Stimulated activated naive B cell treated with anti-CD40 and anti-IgM and Interleukin-4, amounts not matched to agents 10 μg/mL and 1 μg/mL and 100 μg/mL, for 72 hours (primary cell): ENCODE data around the gene ELAC2.

Experiments used
- ATAC-seq, 2 donors: fragments of 150-1000 bp; cut with Tn5 transposase; replicated peaks; 2 replicates each; pipeline ENCODE4 v1.10.0; 2021; ENCODE audit warnings: moderate library complexity in 1 of 2
- DNase-seq: peaks from one replicate; pipeline ENCODE4 v3.0.0; 2021
- H3K27ac Mint-ChIP-seq: one replicate; pipeline ENCODE4 v1.8.0; 2022; ENCODE audit warnings: mild to moderate bottlenecking, mixed read lengths
- H3K27me3 Mint-ChIP-seq, 2 donors: one replicate each; pipeline ENCODE4 v1.8.0; 2022; ENCODE audit warnings: mixed read lengths in 2 of 2
- H3K36me3 Mint-ChIP-seq, 2 donors: one replicate each; pipeline ENCODE4 v1.8.0; 2022; ENCODE audit warnings: mixed read lengths in 2 of 2, mild to moderate bottlenecking in 1 of 2
- H3K4me1 Mint-ChIP-seq, 2 donors: one replicate each; pipeline ENCODE4 v1.8.0; 2022; ENCODE audit warnings: mixed read lengths in 2 of 2, mild to moderate bottlenecking in 1 of 2
- H3K4me3 Mint-ChIP-seq, 2 donors: one replicate each; pipeline ENCODE4 v1.8.0; 2022; ENCODE audit warnings: mild to moderate bottlenecking in 2 of 2, mixed read lengths in 2 of 2, moderate library complexity in 1 of 2
- H3K9me3 Mint-ChIP-seq, 2 donors: one replicate each; pipeline ENCODE4 v1.8.0; 2022; ENCODE audit warnings: mixed read lengths in 2 of 2, mild to moderate bottlenecking in 1 of 2

ELAC2 gene

GRCh38 chr17:13030459-13031300, 12.9 kb upstream of the ELAC2 start:
- H3K36me3 Mint-ChIP-seq, result no peaks in the 10 kb centered on the region
- no peak overlapping the region for H3K4me3 Mint-ChIP-seq
- ATAC-seq (no peak), DNase-seq (peak; percentile 18)
- H3K9me3 Mint-ChIP-seq, result peaks cover 2 to 10% of the 10 kb centered on the region in 2 donors
- H3K27ac Mint-ChIP-seq, result no peak overlapping the region
- peaks cover 2 to 7% of the 10 kb centered on the region in 2 donors for H3K4me1 Mint-ChIP-seq
- H3K27me3 Mint-ChIP-seq, result peaks cover 25 to 36% of the 10 kb centered on the region in 2 donors

- peaks cover 5 to 11% of the 10 kb centered on the region in 2 donors for H3K4me1 Mint-ChIP-seq
- DNase-seq, result no peak
- no peak overlapping the region for H3K4me3 Mint-ChIP-seq
- H3K27ac Mint-ChIP-seq, result no peak overlapping the region
- H3K36me3 Mint-ChIP-seq, result no peaks in the 10 kb centered on the region
- H3K9me3 Mint-ChIP-seq, result peaks cover 2 to 6% of the 10 kb centered on the region in 2 donors
- ATAC-seq, result no peak
- peaks cover 28 to 32% of the 10 kb centered on the region in 2 donors for H3K27me3 Mint-ChIP-seq
These were observed 12.2 kb upstream of the ELAC2 start for GRCh38 chr17:13030056-13030455.

- H3K36me3 Mint-ChIP-seq, result no peaks in the 10 kb centered on the region
- H3K4me1 Mint-ChIP-seq, result peaks cover 11 to 18% of the 10 kb centered on the region in 2 donors
- H3K4me3 Mint-ChIP-seq, result no peak overlapping the region
These were observed 11.5 kb upstream of the ELAC2 start for GRCh38 chr17:13029340-13029739.

GRCh38 chr17:13027246-13027645, 9.4 kb upstream of the ELAC2 start:
- no peak for DNase-seq
- Mint-ChIP-seq H3K4me3 (no peak overlapping the region), H3K36me3 (no peaks in the 10 kb centered on the region), H3K27me3 (peaks cover 21 to 41% of the 10 kb centered on the region in 2 donors), H3K27ac (no peak overlapping the region), H3K9me3 (peaks cover 0 to 3% of the 10 kb centered on the region in 2 donors), H3K4me1 (peaks cover 14 to 21% of the 10 kb centered on the region in 2 donors)
- no peak for ATAC-seq

More at GRCh38 chr17:13029340-13029739, 11.5 kb upstream of the ELAC2 start:
- H3K27me3 Mint-ChIP-seq, result peaks cover 23 to 29% of the 10 kb centered on the region in 2 donors
- H3K27ac Mint-ChIP-seq, result no peak overlapping the region
- DNase-seq (no peak), ATAC-seq (no peak)
- H3K9me3 Mint-ChIP-seq, result peaks cover under 1 to 3% of the 10 kb centered on the region in 2 donors

GRCh38 chr17:13025687-13026086, 7.9 kb upstream of the ELAC2 start:
- Mint-ChIP-seq H3K27ac (no peak overlapping the region), H3K4me1 (peaks cover 14 to 21% of the 10 kb centered on the region in 2 donors), H3K36me3 (no peaks in the 10 kb centered on the region), H3K9me3 (peaks cover 0 to 3% of the 10 kb centered on the region in 2 donors), H3K4me3 (no peak overlapping the region), H3K27me3 (peaks cover 21 to 41% of the 10 kb centered on the region in 2 donors)
- ATAC-seq (no peak), DNase-seq (no peak)

GRCh38 chr17:13025258-13025627, 7.4 kb upstream of the ELAC2 start:
- Mint-ChIP-seq H3K9me3 (peaks cover 0 to 3% of the 10 kb centered on the region in 2 donors), H3K36me3 (no peaks in the 10 kb centered on the region), H3K27ac (no peak overlapping the region), H3K4me3 (no peak overlapping the region), H3K4me1 (peaks cover 14 to 21% of the 10 kb centered on the region in 2 donors), H3K27me3 (peaks cover 19 to 41% of the 10 kb centered on the region in 2 donors)
- ATAC-seq, result no peak
- DNase-seq, result no peak

- peak; percentile 55 for DNase-seq
- Mint-ChIP-seq H3K27ac (no peak overlapping the region), H3K4me1 (peaks cover 14 to 21% of the 10 kb centered on the region in 2 donors), H3K36me3 (no peaks in the 10 kb centered on the region), H3K27me3 (peaks cover 18 to 38% of the 10 kb centered on the region in 2 donors), H3K4me3 (peak overlapping the region in 1 of 2 donors; percentile 11), H3K9me3 (peaks cover 0 to 3% of the 10 kb centered on the region in 2 donors)
- peak; percentile 76 to 86 for ATAC-seq
These were observed 6.9 kb upstream of the ELAC2 start for GRCh38 chr17:13024526-13025257.

GRCh38 chr17:13024016-13024415, 6.2 kb upstream of the ELAC2 start:
- peak in 1 of 2 donors; percentile 34 for ATAC-seq
- H3K4me1 Mint-ChIP-seq, result peaks cover 14 to 21% of the 10 kb centered on the region in 2 donors
- DNase-seq, result no peak
- H3K27me3 Mint-ChIP-seq, result peaks cover 18 to 35% of the 10 kb centered on the region in 2 donors
- no peak overlapping the region for H3K27ac Mint-ChIP-seq
- no peaks in the 10 kb centered on the region for H3K36me3 Mint-ChIP-seq
- peaks cover 0 to 3% of the 10 kb centered on the region in 2 donors for H3K9me3 Mint-ChIP-seq
- no peak overlapping the region for H3K4me3 Mint-ChIP-seq

GRCh38 chr17:13016881-13017654, 759 bp downstream of the ELAC2 start:
- Mint-ChIP-seq H3K36me3 (peaks cover 21 to 30% of the 10 kb centered on the region in 2 donors), H3K4me1 (peaks cover 15 to 21% of the 10 kb centered on the region in 2 donors), H3K27me3 (no peaks in the 10 kb centered on the region), H3K4me3 (peak overlapping the region; percentile 97 to 99), H3K9me3 (no peaks in the 10 kb centered on the region), H3K27ac (peak overlapping the region; percentile 96)
- ATAC-seq, result peak; percentile 24 to 26
- no peak for DNase-seq

GRCh38 chr17:13014801-13015200, 3.0 kb downstream of the ELAC2 start:
- Mint-ChIP-seq H3K4me3 (no peak overlapping the region), H3K27ac (no peak overlapping the region), H3K9me3 (no peaks in the 10 kb centered on the region), H3K4me1 (peaks cover 15 to 21% of the 10 kb centered on the region in 2 donors), H3K27me3 (no peaks in the 10 kb centered on the region), H3K36me3 (peaks cover 30 to 44% of the 10 kb centered on the region in 2 donors)
- ATAC-seq, result no peak
- no peak for DNase-seq

GRCh38 chr17:13010959-13011358, 6.9 kb downstream of the ELAC2 start:
- Mint-ChIP-seq H3K4me3 (no peak overlapping the region), H3K4me1 (peaks cover 10 to 11% of the 10 kb centered on the region in 2 donors), H3K27me3 (no peaks in the 10 kb centered on the region), H3K36me3 (peaks cover 43 to 49% of the 10 kb centered on the region in 2 donors), H3K9me3 (no peaks in the 10 kb centered on the region), H3K27ac (no peak overlapping the region)
- ATAC-seq (no peak), DNase-seq (no peak)

GRCh38 chr17:13008461-13008860, 9.4 kb downstream of the ELAC2 start:
- Mint-ChIP-seq H3K4me1 (peaks cover 0 to 5% of the 10 kb centered on the region in 2 donors), H3K27ac (no peak overlapping the region), H3K27me3 (no peaks in the 10 kb centered on the region), H3K4me3 (no peak overlapping the region), H3K9me3 (no peaks in the 10 kb centered on the region), H3K36me3 (peaks cover 46 to 48% of the 10 kb centered on the region in 2 donors)
- ATAC-seq (no peak), DNase-seq (no peak)

GRCh38 chr17:13005530-13005929, 12.3 kb downstream of the ELAC2 start:
- ATAC-seq (no peak), DNase-seq (no peak)
- H3K9me3 Mint-ChIP-seq, result no peaks in the 10 kb centered on the region
- H3K4me1 Mint-ChIP-seq, result peaks cover 0 to 5% of the 10 kb centered on the region in 2 donors
- peaks cover 33 to 34% of the 10 kb centered on the region in 2 donors for H3K36me3 Mint-ChIP-seq
- no peaks in the 10 kb centered on the region for H3K27me3 Mint-ChIP-seq
- no peak overlapping the region for H3K4me3 Mint-ChIP-seq
- H3K27ac Mint-ChIP-seq, result no peak overlapping the region

- no peak for DNase-seq
- ATAC-seq, result no peak
- no peak overlapping the region for H3K27ac Mint-ChIP-seq
- peaks cover 25 to 33% of the 10 kb centered on the region in 2 donors for H3K36me3 Mint-ChIP-seq
- H3K4me1 Mint-ChIP-seq, result peaks cover 0 to 5% of the 10 kb centered on the region in 2 donors
- no peak overlapping the region for H3K4me3 Mint-ChIP-seq
- no peaks in the 10 kb centered on the region for H3K27me3 Mint-ChIP-seq
- H3K9me3 Mint-ChIP-seq, result no peaks in the 10 kb centered on the region
These were observed 13.5 kb downstream of the ELAC2 start for GRCh38 chr17:13004336-13004735.
